IPS-15b (cell line): ENCODE results near the gene FAM111A.

Experiments used
- H3K27me3 ChIP-seq: one replicate; pipeline ENCODE4 v1.6.1; 2013; ENCODE audit warnings: low read length; ENCODE audit not compliant: control insufficient read depth, insufficient read depth
- H3K36me3 ChIP-seq: one replicate; pipeline ENCODE4 v1.6.1; 2013; ENCODE audit warnings: low read length; ENCODE audit not compliant: control insufficient read depth, insufficient read depth
- H3K4me1 ChIP-seq: one replicate; pipeline ENCODE4 v1.6.1; 2013; ENCODE audit warnings: mild to moderate bottlenecking, low read length; ENCODE audit not compliant: control insufficient read depth, insufficient read depth
- H3K4me3 ChIP-seq: one replicate; pipeline ENCODE4 v1.5.1; 2013; ENCODE audit warnings: low read depth, low read length
- H3K9ac ChIP-seq: one replicate; pipeline ENCODE4 v1.6.1; 2013; ENCODE audit warnings: low read depth, mild to moderate bottlenecking, low read length
- H3K9me3 ChIP-seq: one replicate; pipeline ENCODE4 v1.6.1; 2013; ENCODE audit warnings: mild to moderate bottlenecking, low read length; ENCODE audit not compliant: control insufficient read depth, insufficient read depth

FAM111A gene

GRCh38 chr11:59173964-59174663 is 31.5 kb downstream of the FAM111A start:
- Histone ChIP-seq H3K4me1 (peaks cover 14% of the 10 kb centered on the region), H3K27me3 (no peaks in the 10 kb centered on the region), H3K4me3 (peak overlapping the region; percentile 83), H3K9me3 (no peaks in the 10 kb centered on the region), H3K9ac (no peak overlapping the region), H3K36me3 (no peaks in the 10 kb centered on the region)

- H3K27me3 ChIP-seq, result no peaks in the 10 kb centered on the region
- H3K9ac ChIP-seq, result no peak overlapping the region
- H3K36me3 ChIP-seq, result no peaks in the 10 kb centered on the region
- peaks cover 14% of the 10 kb centered on the region for H3K4me1 ChIP-seq
- H3K4me3 ChIP-seq, result no peak overlapping the region
- no peaks in the 10 kb centered on the region for H3K9me3 ChIP-seq
Observed at GRCh38 chr11:59174664-59175033, 32.0 kb downstream of the FAM111A start.

GRCh38 chr11:59175091-59175501 is 32.4 kb downstream of the FAM111A start:
- Histone ChIP-seq H3K4me3 (no peak overlapping the region), H3K9ac (no peak overlapping the region), H3K27me3 (no peaks in the 10 kb centered on the region), H3K9me3 (no peaks in the 10 kb centered on the region), H3K4me1 (peaks cover 14% of the 10 kb centered on the region), H3K36me3 (no peaks in the 10 kb centered on the region)

- no peak overlapping the region for H3K9ac ChIP-seq
- no peaks in the 10 kb centered on the region for H3K9me3 ChIP-seq
- no peaks in the 10 kb centered on the region for H3K27me3 ChIP-seq
- no peak overlapping the region for H3K4me3 ChIP-seq
- H3K4me1 ChIP-seq, result peaks cover 14% of the 10 kb centered on the region
- H3K36me3 ChIP-seq, result no peaks in the 10 kb centered on the region
Observed at GRCh38 chr11:59176330-59176729, 33.7 kb downstream of the FAM111A start.

- Histone ChIP-seq H3K4me3 (no peak overlapping the region), H3K27me3 (no peaks in the 10 kb centered on the region), H3K9ac (no peak overlapping the region), H3K9me3 (no peaks in the 10 kb centered on the region), H3K36me3 (peaks cover 5% of the 10 kb centered on the region), H3K4me1 (peaks cover 14% of the 10 kb centered on the region)
Observed at GRCh38 chr11:59178402-59178801, 35.7 kb downstream of the FAM111A start.

- Histone ChIP-seq H3K9ac (no peak overlapping the region), H3K36me3 (peaks cover 8% of the 10 kb centered on the region), H3K9me3 (no peaks in the 10 kb centered on the region), H3K27me3 (no peaks in the 10 kb centered on the region), H3K4me1 (peaks cover 11% of the 10 kb centered on the region), H3K4me3 (no peak overlapping the region)
Observed at GRCh38 chr11:59179121-59179520, 36.5 kb downstream of the FAM111A start.

- H3K4me1 ChIP-seq, result peaks cover 2% of the 10 kb centered on the region
- no peaks in the 10 kb centered on the region for H3K9me3 ChIP-seq
- H3K27me3 ChIP-seq, result no peaks in the 10 kb centered on the region
- H3K4me3 ChIP-seq, result no peak overlapping the region
- H3K36me3 ChIP-seq, result peaks cover 8% of the 10 kb centered on the region
- no peak overlapping the region for H3K9ac ChIP-seq
Observed at GRCh38 chr11:59180168-59180776, 37.6 kb downstream of the FAM111A start.

GRCh38 chr11:59180907-59181306 is 38.3 kb downstream of the FAM111A start:
- Histone ChIP-seq H3K36me3 (peaks cover 8% of the 10 kb centered on the region), H3K4me3 (no peak overlapping the region), H3K27me3 (no peaks in the 10 kb centered on the region), H3K4me1 (peaks cover 2% of the 10 kb centered on the region), H3K9ac (no peak overlapping the region), H3K9me3 (no peaks in the 10 kb centered on the region)

GRCh38 chr11:59181746-59182456 is 39.2 kb downstream of the FAM111A start:
- H3K4me3 ChIP-seq, result no peak overlapping the region
- H3K9ac ChIP-seq, result no peak overlapping the region

GRCh38 chr11:59182457-59183151 is 39.9 kb downstream of the FAM111A start:
- no peak overlapping the region for H3K4me3 ChIP-seq
- no peaks in the 10 kb centered on the region for H3K27me3 ChIP-seq
- no peaks in the 10 kb centered on the region for H3K9me3 ChIP-seq
- H3K9ac ChIP-seq, result no peak overlapping the region
- H3K4me1 ChIP-seq, result no peaks in the 10 kb centered on the region
- H3K36me3 ChIP-seq, result peaks cover 8% of the 10 kb centered on the region

More at GRCh38 chr11:59181746-59182456, 39.2 kb downstream of the FAM111A start:
- Histone ChIP-seq H3K4me1 (peaks cover 1% of the 10 kb centered on the region), H3K36me3 (peaks cover 8% of the 10 kb centered on the region), H3K9me3 (no peaks in the 10 kb centered on the region), H3K27me3 (no peaks in the 10 kb centered on the region)

GRCh38 chr11:59183771-59184170 is 41.1 kb downstream of the FAM111A start:
- Histone ChIP-seq H3K4me3 (no peak overlapping the region), H3K27me3 (no peaks in the 10 kb centered on the region), H3K4me1 (no peaks in the 10 kb centered on the region), H3K36me3 (peaks cover 8% of the 10 kb centered on the region), H3K9me3 (no peaks in the 10 kb centered on the region), H3K9ac (no peak overlapping the region)
